GM12878 (cell line): Measurements from ENCODE around the gene RFT1. TPM values are rescaled to one million over a fixed set of nuclear protein-coding genes. Genes with fewer than 3 reads are reported as not detected.

Experiments used
- ATAC-seq: fragments of 200-7000 bp; cut with Tn5 transposase; 3 replicates; pipeline ENCODE4 v1.9.1; 2020; ENCODE audit warnings: mild to moderate bottlenecking, moderate library complexity
- BruUV-seq: library from RNA; stranded (reverse); fragments of 400-500 nt; replicated peaks from 2 replicates; lab custom pipeline; 2021; lab: Mats Ljungman, UMichigan
- CTCF ChIA-PET: fragments of 300-600 bp; sonication (Branson Sonifier 250); formaldehyde crosslinking; extraction: SDS; loops from one replicate; lab custom pipeline; 2021; ENCODE audit warnings: inconsistent platforms; lab: Yijun Ruan, JAX
- POLR2A ChIA-PET: fragments of 350-600 bp; formaldehyde crosslinking; extraction: SDS; loops from one replicate; lab custom pipeline; 2021; ENCODE audit warnings: inconsistent platforms; lab: Charles Lee
- RAD21 ChIA-PET: fragments of 300-600 bp; sonication (Branson Sonifier 250); formaldehyde crosslinking; loops from one replicate; lab custom pipeline; 2023; ENCODE audit warnings: antibody characterized with exemption; ENCODE audit not compliant: unreplicated experiment; lab: Charles Lee
- SMC1A ChIA-PET: fragments of 300-600 bp; sonication (Branson Sonifier 250); formaldehyde crosslinking; loops from one replicate; lab custom pipeline; 2023; ENCODE audit not compliant: unreplicated experiment, uncharacterized antibody; lab: Charles Lee
- DNase-seq: peaks from one replicate; pipeline ENCODE4 v3.0.0-alpha.2; 2011; ENCODE audit warnings: low read depth, low spot score
- FAIRE-seq: peaks from 3 replicates; lab custom pipeline; 2011; peaks lifted over from hg19 to GRCh38; lab: Jason Lieb, UNC
- H2AFZ ChIP-seq: 2 replicates; pipeline ENCODE4 v1.6.0; 2011; ENCODE audit warnings: low read depth, low read length, control low read depth; ENCODE audit not compliant: control insufficient read depth
- H3K27ac ChIP-seq: 2 replicates; pipeline ENCODE4 v1.5.1; 2011; ENCODE audit warnings: control low read depth; ENCODE audit not compliant: control insufficient read depth, insufficient read depth
- H3K27me3 ChIP-seq, 2 experiments: replicated peaks in 1 of 2; 2 replicates each; pipeline versions ENCODE4 v1.6.0 to v1.6.1; 2011; ENCODE audit warnings: low read length in 1 of 2; ENCODE audit not compliant: control insufficient read depth in 2 of 2, insufficient read depth in 2 of 2
- H3K36me3 ChIP-seq, 2 experiments: 2 replicates each; pipeline ENCODE4 v1.5.1; 2011; ENCODE audit warnings: low read length in 1 of 2; ENCODE audit not compliant: control insufficient read depth in 2 of 2, insufficient read depth in 2 of 2
- H3K4me1 ChIP-seq: 2 replicates; pipeline ENCODE4 v1.6.1; 2011; ENCODE audit warnings: mild to moderate bottlenecking, low read length, moderate library complexity, mixed read lengths; ENCODE audit not compliant: control insufficient read depth, insufficient read depth
- H3K4me2 ChIP-seq: 2 replicates; pipeline ENCODE4 v1.6.0; 2011; ENCODE audit warnings: control low read depth; ENCODE audit not compliant: control insufficient read depth, insufficient read depth
- H3K4me3 ChIP-seq: fragments of 200-600 bp; sonication (generic); 2 replicates; pipeline ENCODE4 v1.5.1; 2016
- H3K79me2 ChIP-seq: 2 replicates; pipeline ENCODE4 v1.6.0; 2011; ENCODE audit warnings: low read length; ENCODE audit not compliant: control insufficient read depth, insufficient read depth
- H3K9ac ChIP-seq: 2 replicates; pipeline ENCODE4 v1.8.0; 2011; ENCODE audit warnings: low read length, control low read depth, mixed read lengths; ENCODE audit not compliant: control insufficient read depth, insufficient read depth
- H3K9me3 ChIP-seq: replicated peaks from 3 replicates; pipeline ENCODE4 v1.5.1; 2011; ENCODE audit warnings: mild to moderate bottlenecking, low read length; ENCODE audit not compliant: control insufficient read depth, insufficient read depth
- H4K20me1 ChIP-seq: 2 replicates; pipeline ENCODE4 v1.6.0; 2011; ENCODE audit not compliant: control insufficient read depth, insufficient read depth
- BCL11A ChIP-seq: IDR thresholded peaks from 2 replicates; pipeline ENCODE4 v1.6.1; 2011; ENCODE audit warnings: low read depth, low read length
- CREB1 ChIP-seq: IDR thresholded peaks from 2 replicates; pipeline ENCODE4 v1.6.1; 2012; ENCODE audit warnings: low read depth, mild to moderate bottlenecking, inconsistent platforms
- CREM ChIP-seq: IDR thresholded peaks from 2 replicates; pipeline ENCODE4 v1.6.1; 2014; ENCODE audit warnings: antibody characterized with exemption, low read depth
- HDGF ChIP-seq: fragments of 450-650 bp; IDR thresholded peaks from 2 replicates; pipeline ENCODE4 v1.6.1; 2016; ENCODE audit warnings: antibody characterized with exemption
- JUNB ChIP-seq: IDR thresholded peaks from 2 replicates; pipeline ENCODE4 v1.6.1; 2016; ENCODE audit warnings: antibody characterized with exemption, mild to moderate bottlenecking
- MEF2B ChIP-seq: fragments of 450-650 bp; IDR thresholded peaks from 2 replicates; pipeline ENCODE4 v1.6.1; 2018; ENCODE audit warnings: mild to moderate bottlenecking, moderate library complexity; ENCODE audit not compliant: partially characterized antibody, poor library complexity, severe bottlenecking
- MXI1 ChIP-seq: fragments of 150-350 bp; IDR thresholded peaks from 2 replicates; pipeline ENCODE4 v1.6.1; 2011; ENCODE audit warnings: low read depth, mild to moderate bottlenecking, inconsistent platforms, low read length, improper control_type of control experiment
- NBN ChIP-seq: fragments of 450-650 bp; IDR thresholded peaks from 2 replicates; pipeline ENCODE4 v1.6.1; 2016
- PAX8 ChIP-seq: fragments of 450-650 bp; IDR thresholded peaks from 2 replicates; pipeline ENCODE4 v1.6.1; 2017; ENCODE audit warnings: mild to moderate bottlenecking, moderate library complexity
- PML ChIP-seq: IDR thresholded peaks from 2 replicates; pipeline ENCODE4 v1.6.1; 2012; ENCODE audit warnings: low read length, inconsistent platforms
- RAD51 ChIP-seq: fragments of 450-650 bp; IDR thresholded peaks from 2 replicates; pipeline ENCODE4 v1.6.1; 2016; ENCODE audit warnings: moderate library complexity, mild to moderate bottlenecking, inconsistent platforms
- RFX5 ChIP-seq: IDR thresholded peaks from 2 replicates; pipeline ENCODE4 v1.6.1; 2011; ENCODE audit warnings: low read depth, low read length, improper control_type of control experiment
- SMC3 ChIP-seq: IDR thresholded peaks from 2 replicates; pipeline ENCODE4 v1.6.1; 2011; ENCODE audit warnings: low read length, improper control_type of control experiment, borderline replicate concordance
- YBX1 ChIP-seq: fragments of 450-650 bp; IDR thresholded peaks from 2 replicates; pipeline ENCODE4 v1.6.1; 2016; ENCODE audit warnings: antibody characterized with exemption
- WGBS: methylation state at CpG from one replicate; pipeline ENCODE4 v1.1.6; 2016; ENCODE audit warnings: low lambda C conversion rate; ENCODE audit not compliant: insufficient replicate concordance, insufficient coverage; ENCODE audit errors: missing lambda C conversion rate; 5-methylcytosine and 5-hydroxymethylcytosine counted together
- in situ Hi-C: fragments of 300-500 bp; cut with MboI; formaldehyde crosslinking; loops from 9 replicates; pipeline ENCODE4 v1.14.3; 2018; ENCODE audit warnings: mixed read lengths
- intact Hi-C: fragments of 100-400 bp; cut with micrococcal nuclease; formaldehyde crosslinking; loops from one replicate; pipeline ENCODE4 v1.14.2; 2022; ENCODE audit not compliant: unreplicated experiment
- polyA plus RNA-seq, 11 experiments: library from polyadenylated mRNA; depleted of rRNA in 4 of 11; unstranded in 6 of 11; stranded (reverse) in 5 of 11; fragments of >200 nt; fragmentation: Nextera tagmentation in 4 of 11; fragmentation: Illumina TruSeq in 1 of 11; extraction: Ambion mirVana in 4 of 11; extraction: Trizol in 1 of 11; gene quantifications; 1 replicate in 1 of 11; 2 replicates in 10 of 11; pipeline versions ENCODE4 v1.2.1 to v1.2.3, GENCODE V29; 2011 to 2016; ENCODE audit warnings: inconsistent platforms in 2 of 11, missing spikeins in 2 of 11, low read depth in 1 of 11
- total RNA-seq, 4 experiments: library from RNA; depleted of rRNA in 3 of 4; stranded (reverse); fragments of >200 nt in 3 of 4; fragmentation: Illumina TruSeq in 1 of 4; extraction: Trizol in 1 of 4; gene quantifications; 2 replicates each; pipeline versions ENCODE4 v1.2.1 to v1.2.3, GENCODE V29; 2013 to 2021
- TF ChIP-seq, protein P1 (sequence below): fragments of 450-650 bp; IDR thresholded peaks from 2 replicates; pipeline ENCODE4 v1.6.1; 2017; ENCODE audit warnings: mild to moderate bottlenecking, moderate library complexity
- TF ChIP-seq, protein P2 (sequence below): fragments of 450-650 bp; formaldehyde crosslinking; IDR thresholded peaks from 2 replicates; pipeline ENCODE4 v1.5.0; 2022; ENCODE audit warnings: mild to moderate bottlenecking, missing genetic modification characterization

RFT1 gene
- total and polyA plus RNA-seq, 10 of the 15 experiments (the other 5 are each of a cell fraction or from before 2014, with no cell fraction given) = 16.6 to 75.1 (median 34.5) TPM

GRCh38 chr3:53114412-53115074, 15.7 kb downstream of the RFT1 start:
- FAIRE-seq = no peak

More at GRCh38 chr3:53114412-53115074, 15.7 kb downstream of the RFT1 start:
- Histone ChIP-seq H3K4me3 (no peak overlapping the region), H4K20me1 (no peaks in the 10 kb centered on the region), H3K36me3 (peaks cover 10 to 26% of the 10 kb centered on the region in 2 experiments), H3K27me3 (no peaks in the 10 kb centered on the region), H3K4me1 (no peaks in the 10 kb centered on the region), H3K79me2 (peaks cover 2% of the 10 kb centered on the region; the same call in 1 of the 2 replicates), H3K27ac (no peak overlapping the region), H2AFZ (no peak overlapping the region), H3K9ac (no peak overlapping the region), H3K9me3 (no peaks in the 10 kb centered on the region), H3K4me2 (no peak overlapping the region)
- SMC1A ChIA-PET = interaction anchor here (0.7 to 5.8 kb wide), 22 partner anchors 10 to 263 kb away, joined by 3 to 67 read pairs (median 5); partner anchors contain the start of gene RFT1
- intact Hi-C loops = loop anchor here (1.0 to 5.0 kb wide), 2 partner anchors 82 to 183 kb away; no protein-coding TSS in a partner anchor
- POLR2A ChIA-PET = interaction anchor here (0.7 to 2.2 kb wide), 6 partner anchors 12 to 86 kb away, joined by 3 to 7 read pairs (median 4); no protein-coding TSS in a partner anchor
- DNase-seq (no peak), ATAC-seq (peak; percentile 11; the same call in 2 of the 3 replicates)
- RAD21 ChIA-PET = interaction anchor here (0.7 to 5.3 kb wide), 20 partner anchors 8 to 257 kb away, joined by 3 to 89 read pairs (median 4); partner anchors contain the start of gene PRKCD
- TF ChIP-seq, protein P1, sequence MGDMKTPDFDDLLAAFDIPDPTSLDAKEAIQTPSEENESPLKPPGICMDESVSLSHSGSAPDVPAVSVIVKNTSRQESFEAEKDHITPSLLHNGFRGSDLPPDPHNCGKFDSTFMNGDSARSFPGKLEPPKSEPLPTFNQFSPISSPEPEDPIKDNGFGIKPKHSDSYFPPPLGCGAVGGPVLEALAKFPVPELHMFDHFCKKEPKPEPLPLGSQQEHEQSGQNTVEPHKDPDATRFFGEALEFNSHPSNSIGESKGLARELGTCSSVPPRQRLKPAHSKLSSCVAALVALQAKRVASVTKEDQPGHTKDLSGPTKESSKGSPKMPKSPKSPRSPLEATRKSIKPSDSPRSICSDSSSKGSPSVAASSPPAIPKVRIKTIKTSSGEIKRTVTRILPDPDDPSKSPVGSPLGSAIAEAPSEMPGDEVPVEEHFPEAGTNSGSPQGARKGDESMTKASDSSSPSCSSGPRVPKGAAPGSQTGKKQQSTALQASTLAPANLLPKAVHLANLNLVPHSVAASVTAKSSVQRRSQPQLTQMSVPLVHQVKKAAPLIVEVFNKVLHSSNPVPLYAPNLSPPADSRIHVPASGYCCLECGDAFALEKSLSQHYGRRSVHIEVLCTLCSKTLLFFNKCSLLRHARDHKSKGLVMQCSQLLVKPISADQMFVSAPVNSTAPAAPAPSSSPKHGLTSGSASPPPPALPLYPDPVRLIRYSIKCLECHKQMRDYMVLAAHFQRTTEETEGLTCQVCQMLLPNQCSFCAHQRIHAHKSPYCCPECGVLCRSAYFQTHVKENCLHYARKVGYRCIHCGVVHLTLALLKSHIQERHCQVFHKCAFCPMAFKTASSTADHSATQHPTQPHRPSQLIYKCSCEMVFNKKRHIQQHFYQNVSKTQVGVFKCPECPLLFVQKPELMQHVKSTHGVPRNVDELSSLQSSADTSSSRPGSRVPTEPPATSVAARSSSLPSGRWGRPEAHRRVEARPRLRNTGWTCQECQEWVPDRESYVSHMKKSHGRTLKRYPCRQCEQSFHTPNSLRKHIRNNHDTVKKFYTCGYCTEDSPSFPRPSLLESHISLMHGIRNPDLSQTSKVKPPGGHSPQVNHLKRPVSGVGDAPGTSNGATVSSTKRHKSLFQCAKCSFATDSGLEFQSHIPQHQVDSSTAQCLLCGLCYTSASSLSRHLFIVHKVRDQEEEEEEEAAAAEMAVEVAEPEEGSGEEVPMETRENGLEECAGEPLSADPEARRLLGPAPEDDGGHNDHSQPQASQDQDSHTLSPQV = no peak
- TF ChIP-seq PML (no peak), RFX5 (no peak), MXI1 (no peak), PAX8 (no peak), CREB1 (no peak), NBN (no peak), SMC3 (no peak), RAD51 (no peak), HDGF (no peak), MEF2B (no peak), BCL11A (no peak), YBX1 (no peak), CREM (no peak), JUNB (no peak)
- TF ChIP-seq, protein P2, sequence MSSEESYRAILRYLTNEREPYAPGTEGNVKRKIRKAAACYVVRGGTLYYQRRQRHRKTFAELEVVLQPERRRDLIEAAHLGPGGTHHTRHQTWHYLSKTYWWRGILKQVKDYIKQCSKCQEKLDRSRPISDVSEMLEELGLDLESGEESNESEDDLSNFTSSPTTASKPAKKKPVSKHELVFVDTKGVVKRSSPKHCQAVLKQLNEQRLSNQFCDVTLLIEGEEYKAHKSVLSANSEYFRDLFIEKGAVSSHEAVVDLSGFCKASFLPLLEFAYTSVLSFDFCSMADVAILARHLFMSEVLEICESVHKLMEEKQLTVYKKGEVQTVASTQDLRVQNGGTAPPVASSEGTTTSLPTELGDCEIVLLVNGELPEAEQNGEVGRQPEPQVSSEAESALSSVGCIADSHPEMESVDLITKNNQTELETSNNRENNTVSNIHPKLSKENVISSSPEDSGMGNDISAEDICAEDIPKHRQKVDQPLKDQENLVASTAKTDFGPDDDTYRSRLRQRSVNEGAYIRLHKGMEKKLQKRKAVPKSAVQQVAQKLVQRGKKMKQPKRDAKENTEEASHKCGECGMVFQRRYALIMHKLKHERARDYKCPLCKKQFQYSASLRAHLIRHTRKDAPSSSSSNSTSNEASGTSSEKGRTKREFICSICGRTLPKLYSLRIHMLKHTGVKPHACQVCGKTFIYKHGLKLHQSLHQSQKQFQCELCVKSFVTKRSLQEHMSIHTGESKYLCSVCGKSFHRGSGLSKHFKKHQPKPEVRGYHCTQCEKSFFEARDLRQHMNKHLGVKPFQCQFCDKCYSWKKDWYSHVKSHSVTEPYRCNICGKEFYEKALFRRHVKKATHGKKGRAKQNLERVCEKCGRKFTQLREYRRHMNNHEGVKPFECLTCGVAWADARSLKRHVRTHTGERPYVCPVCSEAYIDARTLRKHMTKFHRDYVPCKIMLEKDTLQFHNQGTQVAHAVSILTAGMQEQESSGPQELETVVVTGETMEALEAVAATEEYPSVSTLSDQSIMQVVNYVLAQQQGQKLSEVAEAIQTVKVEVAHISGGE (CRISPR knock-in tag) = no peak
- CTCF ChIA-PET = interaction anchor here (0.6 to 16.5 kb wide), 37 partner anchors 8 to 597 kb away, joined by 3 to 303 read pairs (median 4); partner anchors contain the start of gene RFT1
- WGBS = 68% methylated on average over 5 of the region's 5 CpGs
- in situ Hi-C loops = no loop called here
- BruUV-seq = no TSS peak
